ENCODE results near the gene HECTD4.
"Not testable (repeated sequence)": the region's sequence is repeated elsewhere in the genome, so short reads cannot be mapped to it uniquely, and the experiment has no call there.

- not testable (repeated sequence) for TF ChIP-seq CTCF (IDR thresholded peaks at IDR 0.05); ZFX (IDR thresholded peaks at IDR 0.05; ENCODE audit: borderline replicate concordance)
Measured at GRCh38 chr12:112110787-112111662, 271.2 kb downstream of the HECTD4 start.
